SH-SY5Y (cell line): ENCODE data around the gene ARAF.

Experiments
- GATA2 ChIP-seq: IDR thresholded peaks from 2 replicates; pipeline ENCODE4 v1.6.1; 2011; ENCODE audit warnings: mild to moderate bottlenecking, low read depth, low read length
- GATA3 ChIP-seq: IDR thresholded peaks from 2 replicates; pipeline ENCODE4 v1.6.1; 2011; ENCODE audit warnings: low read depth, mild to moderate bottlenecking, low read length, moderate library complexity

ARAF gene

DNA sequence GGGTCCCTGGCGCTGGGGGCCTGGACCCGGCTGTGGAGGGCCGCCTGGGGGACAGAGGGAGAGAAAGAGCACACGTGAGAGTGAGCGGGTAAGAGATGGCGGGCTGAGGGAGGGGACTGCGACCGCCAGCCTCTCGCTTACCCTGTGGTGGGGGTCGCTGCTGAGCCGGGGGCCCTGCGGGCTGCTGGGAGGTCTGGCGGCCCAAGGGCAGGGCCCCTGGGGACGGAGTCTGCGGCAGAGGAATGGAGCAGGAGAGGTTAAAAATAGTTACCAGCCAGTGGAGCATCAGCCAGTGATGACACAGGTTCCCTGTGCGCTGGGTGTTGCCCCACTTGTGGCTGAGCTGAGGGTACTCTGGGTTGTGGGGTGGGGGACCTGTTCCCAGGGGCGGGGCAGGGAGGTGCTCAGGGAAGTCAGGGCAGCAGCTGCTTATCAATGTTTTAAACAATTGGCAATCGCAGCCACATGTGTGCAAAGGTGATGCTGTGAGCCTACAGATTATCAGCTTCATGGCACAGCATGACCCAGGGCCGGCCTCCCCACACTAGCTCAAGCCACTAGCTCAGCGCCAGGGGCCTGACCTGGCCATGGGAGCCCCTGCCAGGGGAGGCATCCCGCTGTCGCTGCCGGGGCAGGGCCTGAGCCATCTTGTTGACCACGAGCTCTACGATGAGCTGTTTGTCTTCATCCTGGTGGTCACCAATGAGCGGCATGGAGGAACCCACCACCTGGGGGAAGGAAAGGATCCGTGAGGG lies 13.7 kb downstream of the ARAF start:
- TF ChIP-seq GATA2: no peak
- TF ChIP-seq GATA3: no peak

DNA sequence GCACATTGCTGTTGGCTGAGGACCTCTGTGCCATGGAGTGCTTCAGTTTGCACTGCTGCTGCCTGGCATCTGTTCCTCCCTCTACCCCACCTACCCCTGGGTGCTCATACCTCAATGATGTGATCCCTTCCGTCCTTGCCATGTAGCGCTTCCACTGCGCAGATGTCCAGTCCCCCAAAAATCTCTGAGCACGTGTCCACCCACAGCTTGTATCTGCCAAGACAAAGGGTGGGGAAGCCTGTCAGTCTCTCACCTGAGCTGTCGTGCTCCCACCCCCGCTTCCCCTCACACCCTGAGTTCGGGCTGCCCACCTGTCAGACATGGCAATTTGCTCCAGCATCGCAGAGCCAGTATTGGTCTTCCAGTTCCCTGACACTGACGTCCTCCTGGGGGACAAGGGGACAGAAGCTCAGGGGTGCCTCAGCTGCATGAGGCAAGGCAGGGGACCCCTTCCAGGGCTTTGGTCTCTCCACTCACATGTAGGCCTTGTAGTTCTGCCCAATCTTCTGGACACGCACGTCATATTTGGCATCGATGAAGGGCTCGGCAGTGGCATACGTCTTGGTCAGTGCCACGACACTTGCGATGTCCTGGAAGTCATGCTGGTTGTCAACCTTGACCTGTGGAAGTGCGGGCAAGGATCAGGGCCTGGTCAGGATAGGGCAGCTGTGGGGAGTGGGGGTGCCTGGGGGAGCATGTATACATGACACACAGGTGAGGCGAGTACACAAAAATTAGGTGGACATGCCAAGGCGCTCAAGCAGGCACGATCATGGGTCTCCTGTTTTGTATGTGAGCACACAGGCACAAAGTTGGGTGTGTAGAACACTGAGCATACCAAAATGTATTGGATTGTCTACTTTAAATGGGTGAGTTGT lies 15.3 kb downstream of the ARAF start:
- TF ChIP-seq GATA2 (no peak), GATA3 (no peak)

GRCh38 chrX:47577424-47577823 lies 16.4 kb downstream of the ARAF start:
- no peak for TF ChIP-seq GATA3
- TF ChIP-seq GATA2: no peak

GRCh38 chrX:47577901-47578300 lies 16.9 kb downstream of the ARAF start:
- TF ChIP-seq GATA2 (no peak), GATA3 (no peak)

GRCh38 chrX:47578692-47579091 lies 17.7 kb downstream of the ARAF start:
- TF ChIP-seq GATA3: no peak

DNA sequence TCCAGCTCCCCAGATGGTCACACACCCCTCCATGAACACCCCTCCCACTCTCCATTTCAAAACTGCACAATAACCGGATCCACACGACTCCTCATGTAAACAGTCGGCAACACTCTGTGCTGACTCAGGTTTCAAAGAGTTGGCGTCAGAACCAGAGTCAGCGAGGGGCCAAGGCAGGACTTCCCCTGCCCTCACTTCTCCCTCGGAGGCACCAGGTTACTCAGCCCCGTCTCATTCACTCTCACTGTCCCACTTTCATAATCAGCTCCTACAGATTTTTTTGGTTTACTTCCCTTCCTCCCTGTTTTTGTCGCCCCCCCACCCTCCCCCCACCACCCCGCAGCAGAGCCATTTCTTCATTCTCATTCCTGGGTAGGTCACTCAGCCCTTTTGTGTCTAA lies 18.5 kb downstream of the ARAF start:
- TF ChIP-seq GATA2: no peak
- TF ChIP-seq GATA3: no peak

GRCh38 chrX:47581731-47582647 lies 21.0 kb downstream of the ARAF start, which contains the start of gene TIMP1:
Gene TIMP1 (plus strand): TSS chrX:47582436. CDS start chrX:47583416, 980 bp downstream.
- no peak for TF ChIP-seq GATA2
- no peak for TF ChIP-seq GATA3

GRCh38 chrX:47583240-47583861 lies 22.3 kb downstream of the ARAF start:
- no peak for TF ChIP-seq GATA2
- TF ChIP-seq GATA3: no peak

GRCh38 chrX:47584714-47585113 lies 23.7 kb downstream of the ARAF start:
- no peak for TF ChIP-seq GATA2
- TF ChIP-seq GATA3: no peak

- TF ChIP-seq GATA3: no peak
- TF ChIP-seq GATA2: no peak
Measured at GRCh38 chrX:47585273-47585672, 24.3 kb downstream of the ARAF start.

DNA sequence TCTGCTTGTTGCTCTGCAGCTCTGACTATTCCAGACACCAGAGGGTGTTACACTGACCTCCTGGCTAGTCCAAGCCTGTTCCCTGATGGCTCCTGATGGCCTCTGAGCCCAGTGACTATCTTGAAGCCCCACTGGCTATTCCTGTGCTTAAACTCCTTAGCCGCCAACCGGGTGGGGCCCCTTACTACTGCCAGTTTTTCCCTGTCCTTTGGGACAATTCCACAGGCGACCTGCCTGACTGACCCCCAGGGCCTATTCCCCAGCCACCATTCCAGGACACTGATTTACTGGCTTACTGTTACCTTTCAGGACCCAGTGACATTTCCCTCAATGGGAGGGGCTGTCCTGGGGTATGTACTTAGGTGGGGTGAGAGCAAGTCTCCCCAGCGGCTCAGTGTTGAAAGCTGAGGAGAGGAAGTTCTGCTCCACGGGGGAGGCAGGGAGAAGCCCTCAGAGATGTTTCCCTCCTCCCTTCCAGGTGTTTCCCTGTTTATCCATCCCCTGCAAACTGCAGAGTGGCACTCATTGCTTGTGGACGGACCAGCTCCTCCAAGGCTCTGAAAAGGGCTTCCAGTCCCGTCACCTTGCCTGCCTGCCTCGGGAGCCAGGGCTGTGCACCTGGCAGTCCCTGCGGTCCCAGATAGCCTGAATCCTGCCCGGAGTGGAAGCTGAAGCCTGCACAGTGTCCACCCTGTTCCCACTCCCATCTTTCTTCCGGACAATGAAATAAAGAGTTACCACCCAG lies 25.2 kb downstream of the ARAF start:
- no peak for TF ChIP-seq GATA2

DNA sequence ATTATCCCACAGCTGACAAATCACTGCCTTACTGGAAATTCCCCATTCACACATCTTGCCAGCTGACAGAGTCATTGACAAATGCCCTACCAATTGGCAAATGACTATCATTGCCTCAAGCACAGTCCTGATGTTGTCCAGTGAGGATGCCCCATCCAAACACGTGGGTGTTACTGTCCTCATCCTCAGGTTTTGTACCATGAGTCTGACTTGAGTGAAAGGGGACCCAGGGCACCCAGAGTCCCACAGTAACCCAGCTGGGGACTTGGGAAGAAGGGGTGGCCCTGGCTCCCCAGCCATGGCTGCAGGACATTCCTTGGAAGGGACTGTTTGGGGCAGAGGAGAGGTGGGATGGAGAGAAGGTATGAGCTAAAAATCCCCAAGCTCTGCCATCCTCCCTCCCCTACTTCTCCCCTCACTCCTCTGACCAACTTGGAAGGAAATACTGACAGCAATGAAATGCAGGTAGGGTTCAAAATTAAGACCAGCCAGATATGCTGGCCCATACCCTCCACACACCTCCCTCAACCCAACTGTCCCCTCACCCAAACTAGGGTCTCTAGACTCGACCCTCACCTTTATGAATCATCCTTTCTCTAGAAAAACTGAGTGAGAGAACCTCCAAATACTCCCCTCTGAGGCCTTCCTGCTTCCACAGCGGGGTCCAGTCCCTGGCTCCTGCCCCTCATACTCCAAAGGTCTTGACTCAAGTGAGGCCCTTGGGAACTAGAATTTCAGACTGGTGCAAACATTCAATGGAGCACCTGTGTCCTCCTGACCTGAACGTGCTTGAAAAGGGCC lies 26.3 kb downstream of the ARAF start:
- TF ChIP-seq GATA2 (no peak), GATA3 (no peak)
